ENCODE measurements around the gene FAR1.

- TF ChIP-seq CTCF (IDR thresholded peaks at IDR 0.05; ENCODE audit: low read depth, low read length, poor library complexity, severe bottlenecking) (no peak), EZH2phosphoT487 (IDR thresholded peaks at IDR 0.05; ENCODE audit: borderline replicate concordance, low read length) (no peak)
Observed at GRCh38 chr11:13778345-13778744, 109.9 kb downstream of the FAR1 start.
